H1 (cell line): ENCODE measurements around the gene FZD4. TPM values are rescaled to one million over a fixed set of nuclear protein-coding genes. Genes with fewer than 3 reads are reported as not detected.

ENCODE experiments used
- BACH1 ChIP-seq: IDR thresholded peaks from 2 replicates; pipeline ENCODE4 v1.6.1; 2012; ENCODE audit warnings: low read length, improper control_type of control experiment
- FOSL1 ChIP-seq: IDR thresholded peaks from 2 replicates; pipeline ENCODE4 v1.6.1; 2011; ENCODE audit warnings: mild to moderate bottlenecking, low read depth, low read length, moderate library complexity; ENCODE audit not compliant: insufficient read depth
- MAFK ChIP-seq: IDR thresholded peaks from 2 replicates; pipeline ENCODE4 v1.6.1; 2012; ENCODE audit warnings: low read depth, mild to moderate bottlenecking, improper control_type of control experiment, low read length
- SP2 ChIP-seq: IDR thresholded peaks from 2 replicates; pipeline ENCODE4 v1.6.1; 2012; ENCODE audit warnings: mild to moderate bottlenecking, low read length, inconsistent platforms
- TAF1 ChIP-seq: IDR thresholded peaks from 2 replicates; pipeline ENCODE4 v1.6.1; 2011; ENCODE audit warnings: mild to moderate bottlenecking, low read depth, low read length
- TCF12 ChIP-seq: IDR thresholded peaks from 2 replicates; pipeline ENCODE4 v1.6.1; 2011; ENCODE audit warnings: low read depth, mild to moderate bottlenecking, low read length
- polyA plus RNA-seq, 7 experiments: library from polyadenylated mRNA; depleted of rRNA in 3 of 7; stranded (reverse) in 5 of 7; unstranded in 2 of 7; fragments of >200 nt in 5 of 7; fragments of 200-250 nt in 2 of 7; gene quantifications; 1 replicate in 5 of 7; 2 replicates in 1 of 7; 4 replicates in 1 of 7; pipeline versions ENCODE4 v1.2.1 to v1.2.3, GENCODE V29; 2011 to 2013; ENCODE audit warnings: missing spikeins in 2 of 7, mixed read lengths in 2 of 7
- total RNA-seq: library from RNA; stranded (reverse); fragmentation: NEBNext Ultra II Directional; extraction: Animal tissue kit (Norgen Biotek cat#: 25700); gene quantifications from 2 replicates; pipeline ENCODE4 v1.2.1, GENCODE V29; 2021
- TF ChIP-seq, protein P1 (sequence below): fragments of 300-600 bp; sonication (generic); IDR thresholded peaks from 2 replicates; pipeline ENCODE4 v1.7.1; 2012; ENCODE audit warnings: low read length, moderate library complexity, mild to moderate bottlenecking, inconsistent platforms; ENCODE audit not compliant: insufficient replicate concordance

The FZD4 gene
- total and polyA plus RNA-seq, 2 of the 8 experiments (the other 6 are each of a cell fraction or from before 2014, with no cell fraction given): 3.1 to 7.1 TPM

DNA sequence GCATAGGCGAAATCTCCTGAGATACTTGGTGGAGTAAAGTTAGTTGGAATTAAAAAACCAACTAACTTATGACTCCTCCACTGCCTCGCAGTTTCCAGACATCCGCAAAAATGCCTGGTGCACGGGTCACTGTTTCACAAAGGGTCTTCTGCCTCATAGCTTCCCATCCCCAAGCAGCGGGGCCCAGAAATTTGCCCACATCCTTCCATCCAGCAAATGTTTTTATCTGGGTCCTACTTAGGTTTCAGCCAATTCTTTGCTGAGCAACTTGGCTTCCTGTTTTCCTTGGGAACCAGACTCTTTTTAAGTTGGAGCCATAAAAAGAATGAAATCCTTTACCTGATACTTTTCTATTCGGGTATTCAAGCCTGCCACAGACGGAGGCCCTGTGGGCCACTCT lies 36.2 kb downstream of the FZD4 start (continued):
- TF ChIP-seq MAFK: no peak
- no peak for TF ChIP-seq FOSL1
- TF ChIP-seq, protein P1, sequence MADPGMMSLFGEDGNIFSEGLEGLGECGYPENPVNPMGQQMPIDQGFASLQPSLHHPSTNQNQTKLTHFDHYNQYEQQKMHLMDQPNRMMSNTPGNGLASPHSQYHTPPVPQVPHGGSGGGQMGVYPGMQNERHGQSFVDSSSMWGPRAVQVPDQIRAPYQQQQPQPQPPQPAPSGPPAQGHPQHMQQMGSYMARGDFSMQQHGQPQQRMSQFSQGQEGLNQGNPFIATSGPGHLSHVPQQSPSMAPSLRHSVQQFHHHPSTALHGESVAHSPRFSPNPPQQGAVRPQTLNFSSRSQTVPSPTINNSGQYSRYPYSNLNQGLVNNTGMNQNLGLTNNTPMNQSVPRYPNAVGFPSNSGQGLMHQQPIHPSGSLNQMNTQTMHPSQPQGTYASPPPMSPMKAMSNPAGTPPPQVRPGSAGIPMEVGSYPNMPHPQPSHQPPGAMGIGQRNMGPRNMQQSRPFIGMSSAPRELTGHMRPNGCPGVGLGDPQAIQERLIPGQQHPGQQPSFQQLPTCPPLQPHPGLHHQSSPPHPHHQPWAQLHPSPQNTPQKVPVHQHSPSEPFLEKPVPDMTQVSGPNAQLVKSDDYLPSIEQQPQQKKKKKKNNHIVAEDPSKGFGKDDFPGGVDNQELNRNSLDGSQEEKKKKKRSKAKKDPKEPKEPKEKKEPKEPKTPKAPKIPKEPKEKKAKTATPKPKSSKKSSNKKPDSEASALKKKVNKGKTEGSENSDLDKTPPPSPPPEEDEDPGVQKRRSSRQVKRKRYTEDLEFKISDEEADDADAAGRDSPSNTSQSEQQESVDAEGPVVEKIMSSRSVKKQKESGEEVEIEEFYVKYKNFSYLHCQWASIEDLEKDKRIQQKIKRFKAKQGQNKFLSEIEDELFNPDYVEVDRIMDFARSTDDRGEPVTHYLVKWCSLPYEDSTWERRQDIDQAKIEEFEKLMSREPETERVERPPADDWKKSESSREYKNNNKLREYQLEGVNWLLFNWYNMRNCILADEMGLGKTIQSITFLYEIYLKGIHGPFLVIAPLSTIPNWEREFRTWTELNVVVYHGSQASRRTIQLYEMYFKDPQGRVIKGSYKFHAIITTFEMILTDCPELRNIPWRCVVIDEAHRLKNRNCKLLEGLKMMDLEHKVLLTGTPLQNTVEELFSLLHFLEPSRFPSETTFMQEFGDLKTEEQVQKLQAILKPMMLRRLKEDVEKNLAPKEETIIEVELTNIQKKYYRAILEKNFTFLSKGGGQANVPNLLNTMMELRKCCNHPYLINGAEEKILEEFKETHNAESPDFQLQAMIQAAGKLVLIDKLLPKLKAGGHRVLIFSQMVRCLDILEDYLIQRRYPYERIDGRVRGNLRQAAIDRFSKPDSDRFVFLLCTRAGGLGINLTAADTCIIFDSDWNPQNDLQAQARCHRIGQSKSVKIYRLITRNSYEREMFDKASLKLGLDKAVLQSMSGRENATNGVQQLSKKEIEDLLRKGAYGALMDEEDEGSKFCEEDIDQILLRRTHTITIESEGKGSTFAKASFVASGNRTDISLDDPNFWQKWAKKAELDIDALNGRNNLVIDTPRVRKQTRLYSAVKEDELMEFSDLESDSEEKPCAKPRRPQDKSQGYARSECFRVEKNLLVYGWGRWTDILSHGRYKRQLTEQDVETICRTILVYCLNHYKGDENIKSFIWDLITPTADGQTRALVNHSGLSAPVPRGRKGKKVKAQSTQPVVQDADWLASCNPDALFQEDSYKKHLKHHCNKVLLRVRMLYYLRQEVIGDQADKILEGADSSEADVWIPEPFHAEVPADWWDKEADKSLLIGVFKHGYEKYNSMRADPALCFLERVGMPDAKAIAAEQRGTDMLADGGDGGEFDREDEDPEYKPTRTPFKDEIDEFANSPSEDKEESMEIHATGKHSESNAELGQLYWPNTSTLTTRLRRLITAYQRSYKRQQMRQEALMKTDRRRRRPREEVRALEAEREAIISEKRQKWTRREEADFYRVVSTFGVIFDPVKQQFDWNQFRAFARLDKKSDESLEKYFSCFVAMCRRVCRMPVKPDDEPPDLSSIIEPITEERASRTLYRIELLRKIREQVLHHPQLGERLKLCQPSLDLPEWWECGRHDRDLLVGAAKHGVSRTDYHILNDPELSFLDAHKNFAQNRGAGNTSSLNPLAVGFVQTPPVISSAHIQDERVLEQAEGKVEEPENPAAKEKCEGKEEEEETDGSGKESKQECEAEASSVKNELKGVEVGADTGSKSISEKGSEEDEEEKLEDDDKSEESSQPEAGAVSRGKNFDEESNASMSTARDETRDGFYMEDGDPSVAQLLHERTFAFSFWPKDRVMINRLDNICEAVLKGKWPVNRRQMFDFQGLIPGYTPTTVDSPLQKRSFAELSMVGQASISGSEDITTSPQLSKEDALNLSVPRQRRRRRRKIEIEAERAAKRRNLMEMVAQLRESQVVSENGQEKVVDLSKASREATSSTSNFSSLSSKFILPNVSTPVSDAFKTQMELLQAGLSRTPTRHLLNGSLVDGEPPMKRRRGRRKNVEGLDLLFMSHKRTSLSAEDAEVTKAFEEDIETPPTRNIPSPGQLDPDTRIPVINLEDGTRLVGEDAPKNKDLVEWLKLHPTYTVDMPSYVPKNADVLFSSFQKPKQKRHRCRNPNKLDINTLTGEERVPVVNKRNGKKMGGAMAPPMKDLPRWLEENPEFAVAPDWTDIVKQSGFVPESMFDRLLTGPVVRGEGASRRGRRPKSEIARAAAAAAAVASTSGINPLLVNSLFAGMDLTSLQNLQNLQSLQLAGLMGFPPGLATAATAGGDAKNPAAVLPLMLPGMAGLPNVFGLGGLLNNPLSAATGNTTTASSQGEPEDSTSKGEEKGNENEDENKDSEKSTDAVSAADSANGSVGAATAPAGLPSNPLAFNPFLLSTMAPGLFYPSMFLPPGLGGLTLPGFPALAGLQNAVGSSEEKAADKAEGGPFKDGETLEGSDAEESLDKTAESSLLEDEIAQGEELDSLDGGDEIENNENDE: no peak
- TF ChIP-seq SP2: no peak
- no peak for TF ChIP-seq BACH1
- TF ChIP-seq TCF12: no peak
- no peak for TF ChIP-seq TAF1
